Type B pancreatic cell (in vitro differentiated cells): Measurements from ENCODE around the gene MYO10. TPM values are rescaled to one million over a fixed set of nuclear protein-coding genes. Genes with fewer than 3 reads are reported as not detected.
A peak's percentile ranks its signal among the peaks of the same experiment; 100 is the strongest.

Experiments
- DNase-seq: peaks from one replicate; pipeline ENCODE4 v3.0.0; 2021; ENCODE audit warnings: mixed read lengths; ENCODE audit not compliant: unreplicated experiment; ENCODE audit errors: extremely low spot score
- H3K27ac Mint-ChIP-seq: 2 replicates; pipeline ENCODE4 v1.8.0; 2021; ENCODE audit warnings: mild to moderate bottlenecking, mixed read lengths
- H3K27me3 Mint-ChIP-seq: 2 replicates; pipeline ENCODE4 v1.8.0; 2021; ENCODE audit warnings: mixed read lengths
- H3K36me3 Mint-ChIP-seq: 2 replicates; pipeline ENCODE4 v1.8.0; 2021; ENCODE audit warnings: mixed read lengths
- H3K4me1 Mint-ChIP-seq: one replicate; pipeline ENCODE4 v1.8.0; 2021; ENCODE audit warnings: mixed read lengths; ENCODE audit not compliant: unreplicated experiment
- H3K4me3 Mint-ChIP-seq: 2 replicates; pipeline ENCODE4 v1.8.0; 2021; ENCODE audit warnings: mild to moderate bottlenecking, mixed read lengths
- H3K9me3 Mint-ChIP-seq: 2 replicates; pipeline ENCODE4 v1.8.0; 2021; ENCODE audit warnings: mixed read lengths
- total RNA-seq: library from RNA; stranded (reverse); gene quantifications from 2 replicates; pipeline ENCODE4 v1.2.1, GENCODE V29; 2021; ENCODE audit warnings: low replicate concordance
- TF ChIP-seq, protein P1 (sequence below): fragments of 200-600 bp; sonication (generic); conservative IDR thresholded peaks from 2 replicates; pipeline ENCODE4 v1.5.0; 2021; ENCODE audit warnings: antibody characterized with exemption, mild to moderate bottlenecking

MYO10 gene
- total RNA-seq, 1 donor from 2014 or later: 52.5 TPM

- peak overlapping the region; percentile 96 for H3K4me3 Mint-ChIP-seq
- peak overlapping the region; percentile 48 for H3K27ac Mint-ChIP-seq
- TF ChIP-seq, protein P1, sequence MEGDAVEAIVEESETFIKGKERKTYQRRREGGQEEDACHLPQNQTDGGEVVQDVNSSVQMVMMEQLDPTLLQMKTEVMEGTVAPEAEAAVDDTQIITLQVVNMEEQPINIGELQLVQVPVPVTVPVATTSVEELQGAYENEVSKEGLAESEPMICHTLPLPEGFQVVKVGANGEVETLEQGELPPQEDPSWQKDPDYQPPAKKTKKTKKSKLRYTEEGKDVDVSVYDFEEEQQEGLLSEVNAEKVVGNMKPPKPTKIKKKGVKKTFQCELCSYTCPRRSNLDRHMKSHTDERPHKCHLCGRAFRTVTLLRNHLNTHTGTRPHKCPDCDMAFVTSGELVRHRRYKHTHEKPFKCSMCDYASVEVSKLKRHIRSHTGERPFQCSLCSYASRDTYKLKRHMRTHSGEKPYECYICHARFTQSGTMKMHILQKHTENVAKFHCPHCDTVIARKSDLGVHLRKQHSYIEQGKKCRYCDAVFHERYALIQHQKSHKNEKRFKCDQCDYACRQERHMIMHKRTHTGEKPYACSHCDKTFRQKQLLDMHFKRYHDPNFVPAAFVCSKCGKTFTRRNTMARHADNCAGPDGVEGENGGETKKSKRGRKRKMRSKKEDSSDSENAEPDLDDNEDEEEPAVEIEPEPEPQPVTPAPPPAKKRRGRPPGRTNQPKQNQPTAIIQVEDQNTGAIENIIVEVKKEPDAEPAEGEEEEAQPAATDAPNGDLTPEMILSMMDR: peak; percentile 99
- no peaks in the 10 kb centered on the region for H3K9me3 Mint-ChIP-seq
- peaks cover 38% of the 10 kb centered on the region for H3K4me1 Mint-ChIP-seq
- H3K36me3 Mint-ChIP-seq: no peaks in the 10 kb centered on the region
- H3K27me3 Mint-ChIP-seq: peaks cover 40% of the 10 kb centered on the region
- peak; percentile 81 for DNase-seq
Measured at GRCh38 chr5:16934123-16934522, 2.0 kb downstream of the MYO10 start.

GRCh38 chr5:16933337-16933736 lies 2.8 kb downstream of the MYO10 start:
- TF ChIP-seq, protein P1: no peak
- H3K27me3 Mint-ChIP-seq: peaks cover 32% of the 10 kb centered on the region
- H3K36me3 Mint-ChIP-seq: no peaks in the 10 kb centered on the region
- no peak overlapping the region for H3K27ac Mint-ChIP-seq
- no peaks in the 10 kb centered on the region for H3K9me3 Mint-ChIP-seq
- H3K4me3 Mint-ChIP-seq: peak overlapping the region; percentile 96
- DNase-seq: no peak
- H3K4me1 Mint-ChIP-seq: peaks cover 38% of the 10 kb centered on the region

DNA sequence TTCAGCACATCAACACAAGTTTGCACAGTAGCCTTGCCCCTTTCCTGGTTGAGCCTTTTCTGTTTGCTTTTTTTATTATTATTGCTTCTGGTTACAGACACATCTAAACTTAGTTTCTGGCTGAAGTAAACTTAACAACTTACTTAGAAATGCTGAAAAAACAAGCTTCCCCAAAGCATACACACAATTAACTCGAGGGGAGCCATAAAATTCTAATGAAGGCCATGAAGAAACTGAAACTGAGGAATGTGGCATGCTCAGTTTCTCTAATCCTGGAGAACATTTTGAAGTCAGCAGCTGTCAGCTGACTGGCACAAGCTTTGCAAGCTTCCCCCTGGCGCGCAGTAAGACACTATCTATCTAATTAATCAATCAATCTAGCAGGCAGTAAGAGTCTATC lies 3.7 kb downstream of the MYO10 start:
- TF ChIP-seq, protein P1: no peak
- no peak overlapping the region for H3K27ac Mint-ChIP-seq

GRCh38 chr5:16931334-16932110 lies 4.6 kb downstream of the MYO10 start:
- H3K27me3 Mint-ChIP-seq: peaks cover 14% of the 10 kb centered on the region
- peaks cover 3% of the 10 kb centered on the region for H3K36me3 Mint-ChIP-seq
- peaks cover 38% of the 10 kb centered on the region for H3K4me1 Mint-ChIP-seq
- H3K27ac Mint-ChIP-seq: peak overlapping the region; percentile 61
- no peaks in the 10 kb centered on the region for H3K9me3 Mint-ChIP-seq
- DNase-seq: no peak
- TF ChIP-seq, protein P1: no peak
- H3K4me3 Mint-ChIP-seq: peak overlapping the region; percentile 96

More for the DNA sequence above, 3.7 kb downstream of the MYO10 start:
- DNase-seq: no peak
- H3K27me3 Mint-ChIP-seq: peaks cover 23% of the 10 kb centered on the region
- H3K36me3 Mint-ChIP-seq: peaks cover 3% of the 10 kb centered on the region
- peaks cover 38% of the 10 kb centered on the region for H3K4me1 Mint-ChIP-seq
- H3K4me3 Mint-ChIP-seq: peak overlapping the region; percentile 96
- H3K9me3 Mint-ChIP-seq: no peaks in the 10 kb centered on the region

DNA sequence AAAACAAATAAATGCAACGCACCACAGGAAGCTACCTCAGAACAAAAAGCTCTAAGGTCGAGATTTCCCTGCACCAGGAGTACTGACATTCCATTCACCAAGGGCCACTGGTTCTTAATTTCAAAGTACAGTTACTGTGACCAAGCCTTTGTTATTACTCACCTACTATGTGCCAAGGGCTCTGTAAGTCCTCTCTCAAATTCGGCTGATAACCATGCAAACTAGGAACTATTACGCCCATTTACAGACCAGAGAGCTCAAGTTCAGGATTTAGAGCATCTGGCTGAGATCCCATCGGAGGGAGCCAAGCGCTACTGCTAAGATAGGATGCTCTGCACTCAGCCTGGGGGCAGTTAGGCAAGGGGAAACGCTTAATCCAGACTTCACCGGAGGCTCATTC lies 5.6 kb downstream of the MYO10 start:
- Mint-ChIP-seq H3K36me3 (peaks cover 3% of the 10 kb centered on the region), H3K27ac (no peak overlapping the region), H3K27me3 (peaks cover 12% of the 10 kb centered on the region), H3K9me3 (no peaks in the 10 kb centered on the region), H3K4me1 (peaks cover 38% of the 10 kb centered on the region), H3K4me3 (no peak overlapping the region)
- DNase-seq: no peak
- TF ChIP-seq, protein P1: no peak
